Transverse colon (tissue), 4 donors: Measurements from ENCODE around the gene CDKN1A. TPM values are rescaled to one million over a fixed set of nuclear protein-coding genes. Genes with fewer than 3 reads are reported as not detected.

ENCODE experiments used
- DNase-seq: peaks from one replicate; pipeline ENCODE4 v3.0.0-alpha.2; 2019
- H3K27ac ChIP-seq, 4 donors: fragments of 200-600 bp; sonication (generic); 2 replicates each; pipeline ENCODE4 v1.5.1; 2016 to 2018; ENCODE audit warnings: inconsistent platforms in 4 of 4
- H3K27me3 ChIP-seq: fragments of 200-600 bp; sonication (generic); 2 replicates; pipeline ENCODE4 v1.5.1; 2017; ENCODE audit warnings: inconsistent platforms
- H3K36me3 ChIP-seq, 4 donors: fragments of 200-600 bp; sonication (generic); 2 replicates each; pipeline ENCODE4 v1.5.1; 2017 to 2019; ENCODE audit warnings: inconsistent platforms in 4 of 4
- H3K4me1 ChIP-seq, 4 donors: fragments of 200-600 bp; sonication (generic); 2 replicates each; pipeline ENCODE4 v1.5.1; 2017 to 2020; ENCODE audit warnings: inconsistent platforms in 4 of 4
- H3K4me3 ChIP-seq, 4 donors: fragments of 200-600 bp; sonication (generic); 1 replicate in 1 of 4; 2 replicates in 3 of 4; pipeline versions ENCODE4 v1.5.1 to v1.6.1; 2017 to 2019; ENCODE audit warnings: inconsistent platforms in 4 of 4
- H3K9me3 ChIP-seq, 2 donors: fragments of 200-600 bp; sonication (generic); 2 replicates each; pipeline ENCODE4 v1.5.1; 2017 to 2019; ENCODE audit warnings: inconsistent platforms in 2 of 2
- CTCF ChIP-seq, 5 experiments: fragments of 200-600 bp in 3 of 5; fragments of 450-650 bp in 2 of 5; sonication (generic) in 3 of 5; IDR thresholded peaks; 1 replicate in 2 of 5; 2 replicates in 3 of 5; pipeline ENCODE4 v1.5.1; 2016 to 2017; ENCODE audit warnings: antibody characterized with exemption in 5 of 5, inconsistent platforms in 3 of 5, mild to moderate bottlenecking in 2 of 5, moderate library complexity in 1 of 5
- EP300 ChIP-seq: sonication (generic); formaldehyde crosslinking; IDR thresholded peaks from one replicate; pipeline ENCODE4 v1.6.1; 2017; ENCODE audit warnings: antibody characterized with exemption, low read depth
- POLR2A ChIP-seq: fragments of 450-650 bp; IDR thresholded peaks from one replicate; pipeline ENCODE4 v1.6.1; 2016; ENCODE audit warnings: antibody characterized with exemption, mild to moderate bottlenecking, moderate library complexity
- POLR2AphosphoS5 ChIP-seq, 3 donors: sonication (generic); formaldehyde crosslinking; IDR thresholded peaks; one replicate each; pipeline ENCODE4 v1.6.1; 2016; ENCODE audit warnings: antibody characterized with exemption in 3 of 3
- WGBS, 2 donors: methylation state at CpG; one replicate each; pipeline ENCODE4 v1.1.5; 2018; ENCODE audit warnings: low coverage in 1 of 2; 5-methylcytosine and 5-hydroxymethylcytosine counted together
- in situ Hi-C, 4 donors: fragments of 200-750 bp; cut with MboI; loops; one replicate each; pipeline versions ENCODE4 v1.15.0 to v1.15.1; 2017; ENCODE audit warnings: low sequenced_read_pairs in 3 of 4, low pct_ligation_motif_present in 1 of 4, low pct_unique_long_range_greater_than_20kb in 1 of 4
- intact Hi-C: fragments of 100-400 bp; cut with DNase I; formaldehyde crosslinking; loops from one replicate; pipeline ENCODE4 v1.15.1; 2023; ENCODE audit warnings: low total_unique reads
- total RNA-seq, 4 donors: library from RNA; depleted of rRNA; stranded (reverse); fragments of >200 nt; gene quantifications; one replicate each; pipeline ENCODE4 v1.1.0, GENCODE V29; 2016

Gene CDKN1A
- total RNA-seq, 4 donors from 2014 or later: 34.6 to 613 (median 264) TPM

- H3K36me3 ChIP-seq: no peaks in the 10 kb centered on the region
- no peak for DNase-seq
- intact Hi-C loops (no loop called here), in situ Hi-C loops (loop anchor here in 1 of 4 donors (25.0 kb wide), 1 partner anchor 289 kb away; no protein-coding TSS in a partner anchor)
- 74 to 79% methylated on average over 3 of the region's 3 CpGs for whole genome bisulfite sequencing, 2 donors
- no peaks in the 10 kb centered on the region for H3K9me3 ChIP-seq
- H3K4me3 ChIP-seq: no peak overlapping the region
- no peak overlapping the region for H3K27ac ChIP-seq
- no peak for TF ChIP-seq POLR2A
- TF ChIP-seq EP300: no peak
- TF ChIP-seq POLR2AphosphoS5 (IDR thresholded peaks at IDR 0.05): no peak
- no peak for TF ChIP-seq CTCF (IDR thresholded peaks at IDR 0.05)
- H3K27me3 ChIP-seq: no peaks in the 10 kb centered on the region
- no peaks in the 10 kb centered on the region for H3K4me1 ChIP-seq
Observed at GRCh38 chr6:36700831-36701230, 22.3 kb downstream of the CDKN1A start.

- H3K27ac ChIP-seq: no peak overlapping the region
- in situ Hi-C loops: loop anchor here in 1 of 4 donors (25.0 kb wide), 1 partner anchor 289 kb away; no protein-coding TSS in a partner anchor
- DNase-seq: no peak
- 93% methylated on average over 3 of the region's 3 CpGs; no CpG with 5 or more reads in 1 of the 2 donors for WGBS, 2 donors
- H3K27me3 ChIP-seq: no peaks in the 10 kb centered on the region
- H3K4me1 ChIP-seq: no peaks in the 10 kb centered on the region
- intact Hi-C loops: no loop called here
- H3K4me3 ChIP-seq: no peak overlapping the region
- peak in 1 of 5 experiments; percentile 4 for TF ChIP-seq CTCF (IDR thresholded peaks at IDR 0.05)
- no peak for TF ChIP-seq POLR2AphosphoS5 (IDR thresholded peaks at IDR 0.05)
- H3K9me3 ChIP-seq: no peaks in the 10 kb centered on the region
- H3K36me3 ChIP-seq: no peaks in the 10 kb centered on the region
Observed at GRCh38 chr6:36701401-36701991, 23.0 kb downstream of the CDKN1A start.

- no peak overlapping the region for H3K27ac ChIP-seq
- no peak for TF ChIP-seq POLR2A
- no peak for TF ChIP-seq EP300
- no peak for TF ChIP-seq POLR2AphosphoS5 (IDR thresholded peaks at IDR 0.05)
- no peak for TF ChIP-seq CTCF (IDR thresholded peaks at IDR 0.05)
- no peak for DNase-seq
- intact Hi-C loops: no loop called here
- H3K27me3 ChIP-seq: no peaks in the 10 kb centered on the region
- no peaks in the 10 kb centered on the region for H3K9me3 ChIP-seq
- no peaks in the 10 kb centered on the region for H3K36me3 ChIP-seq
- WGBS, 2 donors: 93% methylated on average over 3 of the region's 3 CpGs; no CpG with 5 or more reads in 1 of the 2 donors
- no peak overlapping the region for H3K4me3 ChIP-seq
- no peaks in the 10 kb centered on the region for H3K4me1 ChIP-seq
- in situ Hi-C loops: loop anchor here in 1 of 4 donors (25.0 kb wide), 1 partner anchor 290 kb away; no protein-coding TSS in a partner anchor
Observed at GRCh38 chr6:36702656-36703055, 24.1 kb downstream of the CDKN1A start.

- H3K4me1 ChIP-seq: no peaks in the 10 kb centered on the region
- no peaks in the 10 kb centered on the region for H3K27me3 ChIP-seq
- H3K27ac ChIP-seq: no peak overlapping the region
- H3K4me3 ChIP-seq: no peak overlapping the region
- no peak for DNase-seq
- in situ Hi-C loops: loop anchor here in 1 of 4 donors (25.0 kb wide), 1 partner anchor 291 kb away; no protein-coding TSS in a partner anchor
- H3K36me3 ChIP-seq: no peaks in the 10 kb centered on the region
- no peak for TF ChIP-seq CTCF (IDR thresholded peaks at IDR 0.05)
- no peak for TF ChIP-seq POLR2A
- no peak for TF ChIP-seq POLR2AphosphoS5 (IDR thresholded peaks at IDR 0.05)
- TF ChIP-seq EP300: no peak
- intact Hi-C loops: no loop called here
- WGBS, 2 donors: 82% methylated on average over 5 of the region's 5 CpGs; no CpG with 5 or more reads in 1 of the 2 donors
- no peaks in the 10 kb centered on the region for H3K9me3 ChIP-seq
Observed at GRCh38 chr6:36703081-36703606, 24.6 kb downstream of the CDKN1A start.
